ENCODE data around the gene ASB11. TPM values are rescaled to one million over a fixed set of nuclear protein-coding genes. Genes with fewer than 3 reads are reported as not detected.

Gene ASB11, protein sequence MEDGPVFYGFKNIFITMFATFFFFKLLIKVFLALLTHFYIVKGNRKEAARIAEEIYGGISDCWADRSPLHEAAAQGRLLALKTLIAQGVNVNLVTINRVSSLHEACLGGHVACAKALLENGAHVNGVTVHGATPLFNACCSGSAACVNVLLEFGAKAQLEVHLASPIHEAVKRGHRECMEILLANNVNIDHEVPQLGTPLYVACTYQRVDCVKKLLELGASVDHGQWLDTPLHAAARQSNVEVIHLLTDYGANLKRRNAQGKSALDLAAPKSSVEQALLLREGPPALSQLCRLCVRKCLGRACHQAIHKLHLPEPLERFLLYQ
- not detected for total RNA-seq
- not detected for polyA plus RNA-seq
- 0 to 0.07 (median 0) reads per million in 6 experiments for total RNA-seq

DNA sequence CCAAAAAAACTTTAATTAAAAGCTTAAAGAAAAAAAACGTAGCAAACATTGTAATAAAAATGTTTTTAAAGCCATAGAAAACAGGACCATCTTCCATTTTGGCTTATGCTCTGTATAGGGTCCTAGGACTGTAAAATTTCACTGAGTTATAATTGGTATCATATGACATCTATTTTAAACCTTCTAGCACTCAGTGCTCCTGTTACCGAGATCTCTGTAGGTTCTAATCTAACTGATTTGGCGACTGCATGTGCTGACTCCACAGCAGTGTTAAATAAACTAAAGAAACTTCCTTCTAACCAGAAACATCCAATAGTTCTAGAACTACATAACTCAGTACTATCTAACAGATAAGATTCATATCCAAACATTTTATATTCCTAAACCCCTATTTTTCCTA lies at the start of gene ASB11:
Gene ASB11, minus strand, starts transcription at position 132 of the 400 bp plus-strand sequence. Its CDS starts 35 bp downstream, at position 97.
- Mint-ChIP-seq H3K27me3 (no peaks in the 10 kb centered on the region), H3K27ac (no peak within 1 kb of the TSS), H3K36me3 (peaks cover 0 to 12% (median 0%) of the 10 kb centered on the region in 3 donors), H3K9me3 (peaks cover 0 to 3% (median 0%) of the 10 kb centered on the region in 9 donors), H3K4me1 (no peaks in the 10 kb centered on the region), H3K4me3 (no peak within 1 kb of the TSS)
- ATAC-seq (no peak), DNase-seq (no peak)
- POLR2A ChIA-PET = no interaction called here

GRCh38 chrX:15359701-15360100 lies 44.3 kb upstream of the ASB11 start:
- no peak overlapping the region for H3K4me3 Mint-ChIP-seq
- DNase-seq (no peak), ATAC-seq (no peak)
- H3K27ac Mint-ChIP-seq = no peak overlapping the region
- H3K4me1 Mint-ChIP-seq = no peaks in the 10 kb centered on the region
- peaks cover 4 to 10% (median 5%) of the 10 kb centered on the region in 5 donors for H3K27me3 Mint-ChIP-seq
- H3K9me3 Mint-ChIP-seq = no peaks in the 10 kb centered on the region
- H3K36me3 Mint-ChIP-seq = peaks cover 0 to 4% (median 0%) of the 10 kb centered on the region in 3 donors
- POLR2A ChIA-PET = interaction anchor here (0.6 kb wide), 1 partner anchor 556 kb away, joined by 4 read pairs; no protein-coding TSS in a partner anchor

DNA sequence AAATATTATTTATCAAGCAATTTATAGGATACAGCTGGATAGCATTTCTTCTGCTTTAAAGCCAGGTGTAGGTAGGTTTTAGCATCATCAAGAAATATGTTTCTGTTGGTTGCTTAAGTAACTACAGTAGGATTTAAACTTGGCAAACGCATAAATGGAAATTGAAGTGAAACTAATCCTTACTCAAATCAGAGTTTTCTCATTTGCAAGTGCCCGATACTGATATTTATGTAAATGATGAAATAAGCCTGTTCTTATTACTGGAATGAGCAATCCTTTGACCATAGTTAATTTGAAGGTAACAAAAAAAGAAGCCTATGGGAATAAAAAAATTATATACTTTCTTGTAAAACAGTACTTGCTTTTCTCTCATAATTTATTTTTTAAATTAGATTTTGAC lies 43.1 kb upstream of the ASB11 start:
- no peak overlapping the region for H3K27ac Mint-ChIP-seq
- H3K4me3 Mint-ChIP-seq = no peak overlapping the region
- H3K36me3 Mint-ChIP-seq = peaks cover 0 to 4% (median 0%) of the 10 kb centered on the region in 3 donors
- no peak for DNase-seq
- H3K4me1 Mint-ChIP-seq = no peaks in the 10 kb centered on the region
- ATAC-seq = no peak
- POLR2A ChIA-PET = no interaction called here
- no peaks in the 10 kb centered on the region for H3K9me3 Mint-ChIP-seq
- peaks cover 0 to 10% (median 2%) of the 10 kb centered on the region in 5 donors for H3K27me3 Mint-ChIP-seq

DNA sequence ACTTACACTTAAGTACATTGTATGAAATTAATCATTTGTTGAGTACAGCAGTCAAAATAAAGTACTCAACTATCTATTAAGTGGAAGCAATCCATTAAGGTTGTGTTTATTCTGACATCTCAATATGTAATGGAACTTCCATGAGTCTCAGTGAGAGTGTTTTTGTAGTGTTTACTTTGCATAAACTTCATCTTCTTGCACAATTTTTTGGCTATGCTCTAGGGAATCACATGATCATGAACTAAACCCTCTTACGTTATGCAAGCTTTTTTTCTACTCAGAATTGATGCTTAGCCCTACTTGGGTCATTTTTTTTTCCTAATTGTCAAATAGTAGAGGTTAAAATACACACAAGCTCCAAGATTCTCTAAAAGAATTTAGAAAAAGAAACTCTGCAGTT lies 41.0 kb upstream of the ASB11 start:
- DNase-seq (no peak), ATAC-seq (no peak)
- POLR2A ChIA-PET = no interaction called here
- Mint-ChIP-seq H3K27me3 (peaks cover 0 to 10% (median 2%) of the 10 kb centered on the region in 5 donors), H3K4me3 (no peak overlapping the region), H3K9me3 (no peaks in the 10 kb centered on the region), H3K4me1 (no peaks in the 10 kb centered on the region), H3K27ac (no peak overlapping the region), H3K36me3 (peaks cover 0 to 4% (median 0%) of the 10 kb centered on the region in 3 donors)

GRCh38 chrX:15350329-15350996 lies 35.0 kb upstream of the ASB11 start:
- Mint-ChIP-seq H3K4me3 (no peak overlapping the region), H3K27ac (peak overlapping the region in 4 of 10 donors; percentile 37 to 53 (median 42)), H3K27me3 (peaks cover 0 to 2% (median 0%) of the 10 kb centered on the region in 5 donors), H3K9me3 (no peaks in the 10 kb centered on the region), H3K4me1 (peaks cover 0 to 2% (median 0%) of the 10 kb centered on the region in 4 donors), H3K36me3 (no peaks in the 10 kb centered on the region)
- POLR2A ChIA-PET = no interaction called here
- ATAC-seq (no peak), DNase-seq (no peak)

GRCh38 chrX:15349046-15349445 lies 33.6 kb upstream of the ASB11 start:
- no peaks in the 10 kb centered on the region for H3K36me3 Mint-ChIP-seq
- POLR2A ChIA-PET = no interaction called here
- H3K4me3 Mint-ChIP-seq = no peak overlapping the region
- H3K27me3 Mint-ChIP-seq = peaks cover 0 to 3% (median 1%) of the 10 kb centered on the region in 5 donors
- DNase-seq = peak in 4 of 10 donors; percentile 1 to 21 (median 20)
- H3K4me1 Mint-ChIP-seq = peaks cover 0 to 2% (median 0%) of the 10 kb centered on the region in 4 donors
- H3K27ac Mint-ChIP-seq = no peak overlapping the region
- ATAC-seq = peak; percentile 38 to 53
- no peaks in the 10 kb centered on the region for H3K9me3 Mint-ChIP-seq

DNA sequence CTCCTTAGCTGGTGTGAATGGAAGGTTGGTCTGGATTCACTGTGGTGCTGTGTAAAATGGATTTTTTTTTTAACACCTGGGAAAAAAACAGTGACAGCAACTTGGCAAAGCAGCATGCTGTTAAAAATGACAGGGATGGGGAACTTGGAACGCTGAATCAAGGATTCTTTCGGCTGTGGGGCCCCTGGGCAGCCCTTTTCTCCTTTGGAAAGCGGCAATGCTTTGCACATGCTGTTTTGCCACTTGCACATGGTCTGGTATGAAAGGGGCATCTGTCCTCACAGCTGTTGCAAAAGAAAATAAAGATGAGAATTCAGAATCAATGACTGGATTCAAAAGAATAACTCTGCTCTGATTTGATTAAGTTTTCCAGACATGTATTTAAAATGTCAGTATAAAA lies 30.5 kb upstream of the ASB11 start:
- H3K27ac Mint-ChIP-seq = no peak overlapping the region
- POLR2A ChIA-PET = no interaction called here
- peaks cover 0 to 2% (median 0%) of the 10 kb centered on the region in 4 donors for H3K4me1 Mint-ChIP-seq

DNA sequence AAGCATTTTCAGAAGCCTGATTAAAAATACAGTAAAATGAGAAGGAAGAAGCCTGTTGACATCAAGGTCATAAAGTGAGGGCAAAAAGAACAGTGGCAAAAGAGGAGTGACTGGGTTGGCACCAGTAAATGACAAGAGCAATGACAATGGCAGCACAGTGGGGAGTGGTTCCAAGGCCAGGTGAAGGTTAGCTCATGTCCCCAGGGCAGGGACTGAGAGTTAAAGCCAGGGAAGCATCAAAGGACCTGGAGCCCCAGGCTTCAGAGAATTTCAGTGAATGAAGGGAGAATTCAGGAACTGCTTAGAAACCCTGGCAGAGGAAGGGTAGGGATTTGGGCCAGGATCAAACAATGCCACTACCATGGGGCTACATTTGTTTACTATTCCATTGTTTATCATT lies 28.7 kb upstream of the ASB11 start:
- ATAC-seq (no peak), DNase-seq (no peak)
- no peaks in the 10 kb centered on the region for H3K36me3 Mint-ChIP-seq
- H3K4me1 Mint-ChIP-seq = no peaks in the 10 kb centered on the region
- no peaks in the 10 kb centered on the region for H3K9me3 Mint-ChIP-seq
- POLR2A ChIA-PET = no interaction called here
- H3K27me3 Mint-ChIP-seq = peaks cover 0 to 18% (median 10%) of the 10 kb centered on the region in 5 donors
- H3K27ac Mint-ChIP-seq = peak overlapping the region in 1 of 10 donors; percentile 14
- H3K4me3 Mint-ChIP-seq = no peak overlapping the region

More for the DNA sequence above, 30.5 kb upstream of the ASB11 start:
- no peak for DNase-seq
- Mint-ChIP-seq H3K9me3 (no peaks in the 10 kb centered on the region), H3K4me3 (no peak overlapping the region), H3K27me3 (peaks cover 0 to 12% (median 7%) of the 10 kb centered on the region in 5 donors), H3K36me3 (no peaks in the 10 kb centered on the region)
- ATAC-seq = no peak

GRCh38 chrX:15343075-15343476 lies 27.6 kb upstream of the ASB11 start:
- DNase-seq (no peak), ATAC-seq (no peak)
- POLR2A ChIA-PET = no interaction called here
- Mint-ChIP-seq H3K36me3 (no peaks in the 10 kb centered on the region), H3K9me3 (no peaks in the 10 kb centered on the region), H3K27ac (no peak overlapping the region), H3K4me1 (no peaks in the 10 kb centered on the region), H3K4me3 (no peak overlapping the region), H3K27me3 (peaks cover 0 to 18% (median 12%) of the 10 kb centered on the region in 5 donors)

DNA sequence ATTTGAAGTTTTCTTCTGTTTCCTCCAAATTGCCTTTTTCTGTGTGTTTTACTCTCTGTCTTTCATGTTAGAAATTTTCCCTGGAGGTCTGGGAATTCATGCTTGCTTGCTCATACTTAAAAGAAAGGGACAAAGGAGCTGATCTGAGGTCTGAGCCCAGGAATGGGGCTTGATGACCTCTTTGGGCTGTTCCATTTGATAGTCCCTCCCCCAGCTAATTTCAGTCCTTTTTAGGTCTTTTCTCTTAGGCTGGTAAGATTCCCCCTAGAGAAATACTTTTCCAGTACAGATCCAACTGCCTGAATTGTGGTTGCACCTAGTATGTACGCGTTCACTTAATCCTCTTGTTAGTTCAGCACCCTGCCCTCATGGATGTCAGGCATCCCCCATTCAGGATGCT lies 25.4 kb upstream of the ASB11 start:
- peaks cover 0 to 4% (median 0%) of the 10 kb centered on the region in 3 donors for H3K36me3 Mint-ChIP-seq
- POLR2A ChIA-PET = no interaction called here

GRCh38 chrX:15336023-15336413 lies 20.6 kb upstream of the ASB11 start:
- POLR2A ChIA-PET = no interaction called here
- DNase-seq (peak in 8 of 10 donors; percentile 12 to 78 (median 58)), ATAC-seq (peak; percentile 12 to 53)

More for the DNA sequence above, 25.4 kb upstream of the ASB11 start:
- Mint-ChIP-seq H3K4me3 (no peak overlapping the region), H3K27ac (no peak overlapping the region), H3K4me1 (peaks cover 0 to 6% (median 2%) of the 10 kb centered on the region in 4 donors), H3K27me3 (peaks cover 0 to 18% (median 16%) of the 10 kb centered on the region in 5 donors), H3K9me3 (peaks cover 0 to 3% (median 0%) of the 10 kb centered on the region in 9 donors)
- no peak for DNase-seq
- no peak for ATAC-seq

DNA sequence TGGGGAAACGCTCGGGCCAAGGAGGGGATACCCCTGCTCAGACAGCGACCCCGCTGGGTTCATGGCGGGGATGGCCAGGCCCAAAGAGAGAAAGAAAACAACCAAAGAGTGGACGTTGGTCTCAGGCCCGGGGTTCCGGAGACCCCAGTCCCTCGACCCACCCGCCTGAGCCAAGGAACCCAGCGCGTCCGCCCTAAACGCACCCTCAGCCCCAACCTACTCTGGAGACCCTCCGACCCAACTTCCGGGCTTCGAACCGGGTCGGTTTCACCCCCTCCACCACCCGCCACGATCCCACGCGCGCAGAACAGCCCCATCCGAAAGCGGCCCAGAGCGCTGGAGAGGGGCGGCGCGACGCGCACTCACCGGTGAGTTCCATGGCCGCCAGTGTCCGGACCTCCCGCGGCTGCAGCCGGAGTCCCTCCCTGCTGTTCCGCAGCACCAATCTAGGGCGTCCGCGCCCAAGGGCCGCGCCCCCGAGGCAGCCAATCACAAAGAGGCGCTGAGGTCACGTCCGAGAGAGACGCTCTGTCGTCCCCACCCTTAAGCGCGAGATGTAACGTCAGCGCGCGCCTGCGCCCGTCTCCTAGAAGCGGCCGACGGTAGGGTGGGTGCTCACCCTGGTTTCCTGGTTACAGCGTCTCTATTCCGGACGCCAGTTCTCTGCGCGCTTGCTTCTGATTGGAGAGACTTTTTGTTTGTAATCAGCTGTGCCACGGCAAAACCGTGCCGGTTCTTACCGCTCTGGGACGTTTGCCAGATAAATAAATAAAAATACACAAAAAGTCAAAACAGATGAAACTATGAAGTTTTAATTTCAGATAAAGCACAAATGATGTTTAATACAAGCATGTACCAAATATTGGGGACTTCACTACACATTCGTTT lies 19.9 kb upstream of the ASB11 start, which contains the start of gene PIGA:
Gene PIGA, minus strand, starts transcription at position 389 of the 888 bp plus-strand sequence. CDS start 3,593 bp downstream, outside the sequence.
- DNase-seq (peak; percentile 73 to 96 (median 90)), ATAC-seq (peak; percentile 90 to 94)
- Mint-ChIP-seq H3K36me3 (peaks cover 0 to 22% (median 4%) of the 10 kb centered on the region in 3 donors), H3K27ac (peak within 1 kb of the TSS; percentile 85 to 99 (median 94)), H3K27me3 (peaks cover 0 to 5% (median 4%) of the 10 kb centered on the region in 5 donors), H3K4me3 (peak within 1 kb of the TSS; percentile 88 to 95 (median 91)), H3K9me3 (peaks cover 0 to 3% (median 0%) of the 10 kb centered on the region in 9 donors), H3K4me1 (peaks cover 0 to 22% (median 11%) of the 10 kb centered on the region in 4 donors)
- POLR2A ChIA-PET = no interaction called here

More at GRCh38 chrX:15336023-15336413, 20.6 kb upstream of the ASB11 start:
- Mint-ChIP-seq H3K27me3 (peaks cover 0 to 10% (median 7%) of the 10 kb centered on the region in 5 donors), H3K36me3 (peaks cover 0 to 16% (median 4%) of the 10 kb centered on the region in 3 donors), H3K9me3 (peaks cover 0 to 3% (median 0%) of the 10 kb centered on the region in 9 donors), H3K4me1 (peaks cover 0 to 22% (median 11%) of the 10 kb centered on the region in 4 donors), H3K4me3 (peak overlapping the region; percentile 88 to 95 (median 91)), H3K27ac (peak overlapping the region; percentile 85 to 99 (median 94))

Measured in naive thymus-derived CD8-positive, alpha-beta T cell (primary cell).